Endothelial cell of umbilical vein (primary cell): ENCODE measurements around the gene ZMYM1. TPM values are rescaled to one million over a fixed set of nuclear protein-coding genes. Genes with fewer than 3 reads are reported as not detected.
A peak's percentile ranks its signal among the peaks of the same experiment; 100 is the strongest.

Experiments used
- BruUV-seq: library from RNA; stranded (reverse); fragments of 400-500 nt; replicated peaks from 2 replicates; lab custom pipeline; 2021; lab: Mats Ljungman, UMichigan
- CTCF ChIA-PET: fragments of 300-600, 350-600 bp; sonication (Branson Sonifier 250); formaldehyde crosslinking; loops from one replicate; lab custom pipeline; 2021; ENCODE audit warnings: antibody characterized with exemption, inconsistent platforms; lab: Charles Lee
- POLR2A ChIA-PET: fragments of 300-600, 350-600 bp; sonication (Branson Sonifier 250); formaldehyde crosslinking; loops from one replicate; lab custom pipeline; 2021; ENCODE audit warnings: antibody characterized with exemption, inconsistent platforms; lab: Charles Lee
- DNase-seq: peaks from one replicate; pipeline ENCODE4 v3.0.0-alpha.2; 2011; ENCODE audit warnings: low read depth, low spot score
- FAIRE-seq: peaks from 2 replicates; lab custom pipeline; 2011; peaks lifted over from hg19 to GRCh38; lab: Jason Lieb, UNC
- H2AFZ ChIP-seq: 2 replicates; pipeline ENCODE4 v1.6.0; 2012; ENCODE audit warnings: low read depth, low read length, control low read depth, inconsistent platforms
- H3K27ac ChIP-seq: 2 replicates; pipeline ENCODE4 v1.5.1; 2011; ENCODE audit warnings: low read depth, mild to moderate bottlenecking, control low read depth, low read length, moderate library complexity; ENCODE audit not compliant: insufficient read depth
- H3K27me3 ChIP-seq, 2 experiments: 2 replicates each; pipeline versions ENCODE4 v1.6.0 to v1.6.1; 2011; ENCODE audit warnings: low read length in 2 of 2, mixed read lengths in 1 of 2; ENCODE audit not compliant: control insufficient read depth in 2 of 2, insufficient read depth in 2 of 2
- H3K36me3 ChIP-seq, 2 experiments: 2 replicates in 1 of 2; 3 replicates in 1 of 2; pipeline ENCODE4 v1.5.1; 2011; ENCODE audit warnings: low read length in 2 of 2, mild to moderate bottlenecking in 1 of 2, moderate library complexity in 1 of 2; ENCODE audit not compliant: control insufficient read depth in 2 of 2, insufficient read depth in 2 of 2; ENCODE audit errors: extremely low read depth in 1 of 2
- H3K4me1 ChIP-seq: 3 replicates; pipeline ENCODE4 v1.5.1; 2011; ENCODE audit warnings: mild to moderate bottlenecking, low read length; ENCODE audit not compliant: control insufficient read depth, insufficient read depth; ENCODE audit errors: extremely low read depth
- H3K4me2 ChIP-seq: 2 replicates; pipeline ENCODE4 v1.6.1; 2011; ENCODE audit warnings: low read length, control low read depth, mixed read lengths; ENCODE audit not compliant: insufficient read depth
- H3K4me3 ChIP-seq, 3 experiments: fragments of 200-600 bp in 1 of 3; sonication (generic), shearing (Covaris generic) in 1 of 3; replicated peaks in 1 of 3; 2 replicates each; pipeline ENCODE4 v1.5.1; 2011 to 2016; ENCODE audit warnings: control low read depth in 3 of 3, low read length in 3 of 3, mild to moderate bottlenecking in 2 of 3, inconsistent platforms in 1 of 3, low read depth in 1 of 3, moderate library complexity in 1 of 3; ENCODE audit not compliant: insufficient read depth in 1 of 3
- H3K79me2 ChIP-seq: 2 replicates; pipeline ENCODE4 v1.6.0; 2012; ENCODE audit warnings: low read length, inconsistent platforms; ENCODE audit not compliant: control insufficient read depth, insufficient read depth
- H3K9ac ChIP-seq: replicated peaks from 2 replicates; pipeline ENCODE3; 2011; ENCODE audit warnings: low read length, control low read depth; ENCODE audit not compliant: insufficient read depth; ENCODE audit errors: extremely low read depth
- H3K9me1 ChIP-seq: replicated peaks from 3 replicates; pipeline ENCODE4 v1.6.0; 2011; ENCODE audit warnings: mild to moderate bottlenecking, low read length; ENCODE audit not compliant: control insufficient read depth, insufficient read depth; ENCODE audit errors: extremely low read depth
- H3K9me3 ChIP-seq: replicated peaks from 2 replicates; pipeline ENCODE4 v1.5.1; 2012; ENCODE audit warnings: low read length, inconsistent platforms; ENCODE audit not compliant: control insufficient read depth, insufficient read depth
- H4K20me1 ChIP-seq: replicated peaks from 2 replicates; pipeline ENCODE3; 2011; ENCODE audit warnings: mild to moderate bottlenecking, low read length; ENCODE audit not compliant: control insufficient read depth, insufficient read depth; ENCODE audit errors: extremely low read depth
- EZH2 ChIP-seq: IDR thresholded peaks from 2 replicates; pipeline ENCODE4 v1.6.1; 2012; ENCODE audit warnings: borderline replicate concordance, low read depth, mild to moderate bottlenecking, moderate library complexity, low read length, inconsistent platforms; ENCODE audit not compliant: severe bottlenecking
- FOS ChIP-seq: IDR thresholded peaks from 2 replicates; pipeline ENCODE4 v1.6.1; 2011; ENCODE audit warnings: mild to moderate bottlenecking, low read length, moderate library complexity, borderline replicate concordance; ENCODE audit not compliant: insufficient read depth
- GATA2 ChIP-seq: IDR thresholded peaks from 2 replicates; pipeline ENCODE4 v1.7.0; 2011; ENCODE audit warnings: low read depth, mild to moderate bottlenecking, moderate library complexity, mixed read lengths, low read length; ENCODE audit not compliant: insufficient read length, insufficient read depth
- JUN ChIP-seq: IDR thresholded peaks from 2 replicates; pipeline ENCODE4 v1.6.1; 2011; ENCODE audit warnings: borderline replicate concordance, low read depth; ENCODE audit not compliant: insufficient read length, insufficient read depth
- MYC ChIP-seq: IDR thresholded peaks from one replicate; pipeline ENCODE4 v1.6.1; 2011; ENCODE audit warnings: mild to moderate bottlenecking, low read depth, low read length
- POLR2A ChIP-seq: IDR thresholded peaks from 2 replicates; pipeline ENCODE4 v1.6.1; 2012; ENCODE audit warnings: low read depth, mild to moderate bottlenecking, control low read depth, low read length
- POLR2AphosphoS5 ChIP-seq: IDR thresholded peaks from 2 replicates; pipeline ENCODE4 v1.6.1; 2012; ENCODE audit warnings: low read depth, mild to moderate bottlenecking, control low read depth, low read length, moderate library complexity; ENCODE audit not compliant: insufficient read depth
- dilution Hi-C: fragments of 300-500 bp; cut with MboI; formaldehyde crosslinking; loops from one replicate; pipeline ENCODE4 v1.15.0; 2019; ENCODE audit warnings: low sequenced_read_pairs; ENCODE audit not compliant: extremely low pct_ligation_motif_present
- intact Hi-C: fragments of 100-400 bp; cut with micrococcal nuclease; formaldehyde crosslinking; loops from one replicate; pipeline ENCODE4 v1.10.0; 2022
- polyA plus RNA-seq, 4 experiments: library from polyadenylated mRNA; depleted of rRNA in 3 of 4; stranded (reverse) in 3 of 4; unstranded in 1 of 4; fragments of >200 nt; gene quantifications; 2 replicates each; pipeline versions ENCODE4 v1.2.1 to v1.2.3, GENCODE V29; 2011 to 2012; ENCODE audit warnings: missing spikeins in 1 of 4
- total RNA-seq: library from RNA; stranded (reverse); gene quantifications from 2 replicates; pipeline ENCODE4 v1.2.3, GENCODE V29; 2021
- TF ChIP-seq, protein P1 (sequence below): IDR thresholded peaks from 2 replicates; pipeline ENCODE4 v1.6.1; 2011; ENCODE audit not compliant: insufficient read depth, insufficient read length
- TF ChIP-seq, protein P2 (sequence below), 2 donors: IDR thresholded peaks; 1 replicate in 1 of 2; 2 replicates in 1 of 2; pipeline ENCODE4 v1.5.1; 2011; ENCODE audit warnings: low read length in 2 of 2, mild to moderate bottlenecking in 2 of 2, moderate library complexity in 2 of 2, control low read depth in 1 of 2, inconsistent platforms in 1 of 2, low read depth in 1 of 2; ENCODE audit not compliant: insufficient read depth in 1 of 2; ENCODE audit errors: extremely low read depth in 1 of 2

Gene ZMYM1
- total and polyA plus RNA-seq, 2 donors (not counting 3 experiments of a cell fraction or from before 2014, with no cell fraction given): 5.8 to 21.4 TPM

DNA sequence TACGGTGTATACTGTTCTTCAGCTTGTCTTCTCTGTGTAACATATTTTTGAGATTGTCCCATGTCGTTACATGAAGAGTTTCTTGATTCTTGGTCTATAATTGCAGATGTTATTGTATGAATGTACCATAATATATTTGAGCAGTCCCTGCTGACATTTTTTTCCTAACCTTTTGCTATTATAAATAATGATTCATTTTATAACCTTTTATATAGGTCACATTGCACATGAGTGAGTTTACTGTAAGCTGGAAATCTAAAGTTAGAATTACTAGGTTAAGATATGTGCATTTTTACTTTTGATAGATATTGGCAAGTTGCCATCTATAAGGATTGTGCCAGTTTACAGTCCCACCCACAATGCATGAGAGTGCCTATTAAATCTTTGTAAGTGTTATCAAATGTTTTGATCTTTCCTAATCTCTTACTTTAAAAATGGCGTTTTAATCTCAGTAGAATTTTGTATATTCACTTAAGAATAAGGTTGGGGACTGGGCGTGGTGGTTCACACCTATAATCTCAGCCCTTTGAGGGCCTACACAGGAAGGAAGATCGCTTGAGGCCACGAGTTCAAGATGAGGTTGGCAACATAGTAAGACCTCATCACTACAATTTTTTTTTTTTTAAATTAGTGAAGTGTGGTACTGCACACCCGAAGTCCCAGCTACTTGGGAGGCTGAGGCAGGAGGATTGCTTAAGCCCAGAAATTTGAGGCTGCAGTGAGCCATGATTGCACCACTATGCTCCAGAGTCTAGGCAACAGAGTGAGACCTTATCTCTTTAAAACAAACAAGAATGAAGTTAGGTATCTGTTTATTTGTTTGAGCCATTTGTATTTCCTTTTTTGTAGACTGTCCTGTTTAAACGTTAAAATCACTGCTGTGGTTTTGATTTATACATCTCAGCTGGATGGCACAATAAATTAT lies 36.5 kb downstream of the ZMYM1 start:
- no peak for FAIRE-seq

More for the DNA sequence above, 36.5 kb downstream of the ZMYM1 start:
- no peaks in the 10 kb centered on the region for H4K20me1 ChIP-seq
- no peak overlapping the region for H2AFZ ChIP-seq
- ChIA-PET CTCF (interaction anchor here (0.5 kb wide), 1 partner anchor 68 kb away, joined by 3 read pairs; no protein-coding TSS in a partner anchor), POLR2A (no interaction called here)
- H3K27me3 ChIP-seq: no peaks in the 10 kb centered on the region
- peaks cover 11% of the 10 kb centered on the region for H3K4me1 ChIP-seq
- H3K4me2 ChIP-seq: peak overlapping the region; percentile 29
- H3K36me3 ChIP-seq: no peaks in the 10 kb centered on the region
- DNase-seq: peak; percentile 72
- no peaks in the 10 kb centered on the region for H3K9me3 ChIP-seq
- H3K79me2 ChIP-seq: no peaks in the 10 kb centered on the region
- H3K27ac ChIP-seq: no peak overlapping the region
- TF ChIP-seq GATA2 (peak; percentile 78), POLR2AphosphoS5 (no peak), MYC (no peak), EZH2 (no peak), JUN (peak; percentile 13), FOS (peak; percentile 49), POLR2A (no peak)
- TF ChIP-seq, protein P1, sequence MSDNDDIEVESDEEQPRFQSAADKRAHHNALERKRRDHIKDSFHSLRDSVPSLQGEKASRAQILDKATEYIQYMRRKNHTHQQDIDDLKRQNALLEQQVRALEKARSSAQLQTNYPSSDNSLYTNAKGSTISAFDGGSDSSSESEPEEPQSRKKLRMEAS: no peak
- TF ChIP-seq, protein P2, sequence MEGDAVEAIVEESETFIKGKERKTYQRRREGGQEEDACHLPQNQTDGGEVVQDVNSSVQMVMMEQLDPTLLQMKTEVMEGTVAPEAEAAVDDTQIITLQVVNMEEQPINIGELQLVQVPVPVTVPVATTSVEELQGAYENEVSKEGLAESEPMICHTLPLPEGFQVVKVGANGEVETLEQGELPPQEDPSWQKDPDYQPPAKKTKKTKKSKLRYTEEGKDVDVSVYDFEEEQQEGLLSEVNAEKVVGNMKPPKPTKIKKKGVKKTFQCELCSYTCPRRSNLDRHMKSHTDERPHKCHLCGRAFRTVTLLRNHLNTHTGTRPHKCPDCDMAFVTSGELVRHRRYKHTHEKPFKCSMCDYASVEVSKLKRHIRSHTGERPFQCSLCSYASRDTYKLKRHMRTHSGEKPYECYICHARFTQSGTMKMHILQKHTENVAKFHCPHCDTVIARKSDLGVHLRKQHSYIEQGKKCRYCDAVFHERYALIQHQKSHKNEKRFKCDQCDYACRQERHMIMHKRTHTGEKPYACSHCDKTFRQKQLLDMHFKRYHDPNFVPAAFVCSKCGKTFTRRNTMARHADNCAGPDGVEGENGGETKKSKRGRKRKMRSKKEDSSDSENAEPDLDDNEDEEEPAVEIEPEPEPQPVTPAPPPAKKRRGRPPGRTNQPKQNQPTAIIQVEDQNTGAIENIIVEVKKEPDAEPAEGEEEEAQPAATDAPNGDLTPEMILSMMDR (IDR thresholded peaks at IDR 0.05; ENCODE audit: extremely low read depth in 1 of 2, insufficient read depth in 1 of 2, low read depth in 1 of 2, low read length in 2 of 2): no peak
- dilution Hi-C loops (no loop called here), intact Hi-C loops (loop anchor here (10.0 kb wide), 1 partner anchor 261 kb away; the partner anchor contains the start of gene SMIM12)
- H3K4me3 ChIP-seq: no peak overlapping the region
- no peaks in the 10 kb centered on the region for H3K9me1 ChIP-seq
- no peak overlapping the region for H3K9ac ChIP-seq
- no TSS peak for BruUV-seq
